HL-60 (cell line): ENCODE data around the gene KRTAP5-9.

Source experiments
- CTCF ChIP-seq: IDR thresholded peaks from one replicate; pipeline ENCODE4 v1.5.1; 2011; ENCODE audit warnings: low read length, control low read depth, inconsistent platforms; ENCODE audit not compliant: insufficient read depth
- REST ChIP-seq: IDR thresholded peaks from 2 replicates; pipeline ENCODE4 v1.6.1; 2012; ENCODE audit warnings: low read depth; ENCODE audit not compliant: insufficient replicate concordance

GRCh38 chr11:71557257-71557656, 9.0 kb downstream of the KRTAP5-9 start:
- no peak for TF ChIP-seq CTCF
- no peak for TF ChIP-seq REST
